Left ventricle myocardium inferior (tissue), 1 donor: ENCODE results near the gene COL15A1. TPM values are rescaled to one million over a fixed set of nuclear protein-coding genes. Genes with fewer than 3 reads are reported as not detected.

Source experiments
- DNase-seq: peaks from one replicate; pipeline ENCODE4 v3.0.0-alpha.2; 2020
- H3K27ac ChIP-seq: fragments of 200-600 bp; replicated peaks from 2 replicates; pipeline ENCODE4 v1.8.0; 2021
- H3K27me3 ChIP-seq: fragments of 200-600 bp; 2 replicates; pipeline ENCODE4 v1.8.0; 2021; ENCODE audit warnings: low read depth
- H3K36me3 ChIP-seq: fragments of 200-600 bp; 2 replicates; pipeline ENCODE4 v1.8.0; 2021
- H3K4me1 ChIP-seq: fragments of 200-600 bp; 2 replicates; pipeline ENCODE4 v1.8.0; 2021
- H3K4me3 ChIP-seq: fragments of 200-600 bp; 2 replicates; pipeline ENCODE4 v1.8.0; 2021; ENCODE audit warnings: mild to moderate bottlenecking, moderate library complexity
- H3K9me3 ChIP-seq: fragments of 200-600 bp; replicated peaks from 2 replicates; pipeline ENCODE4 v1.8.0; 2021
- intact Hi-C: fragments of 100-400 bp; cut with micrococcal nuclease; formaldehyde crosslinking; loops from one replicate; pipeline ENCODE4 v1.11.0; 2022
- total RNA-seq: library from RNA; stranded (reverse); fragmentation: NEBNext Ultra II Directional; extraction: Animal tissue kit (Norgen Biotek cat#: 25700); gene quantifications from one replicate; pipeline ENCODE4 v1.2.1, GENCODE V29; 2021
- TF ChIP-seq, protein P1 (sequence below): fragments of 200-600 bp; IDR thresholded peaks from 2 replicates; pipeline ENCODE4 v1.8.0; 2021; ENCODE audit warnings: antibody characterized with exemption, mild to moderate bottlenecking, borderline replicate concordance
- donor health status: DM: no; HTN: yes; CAD: no; lungs with severe emphysema.

The COL15A1 gene
- total RNA-seq, 1 donor from 2014 or later, result 45.4 TPM

DNA sequence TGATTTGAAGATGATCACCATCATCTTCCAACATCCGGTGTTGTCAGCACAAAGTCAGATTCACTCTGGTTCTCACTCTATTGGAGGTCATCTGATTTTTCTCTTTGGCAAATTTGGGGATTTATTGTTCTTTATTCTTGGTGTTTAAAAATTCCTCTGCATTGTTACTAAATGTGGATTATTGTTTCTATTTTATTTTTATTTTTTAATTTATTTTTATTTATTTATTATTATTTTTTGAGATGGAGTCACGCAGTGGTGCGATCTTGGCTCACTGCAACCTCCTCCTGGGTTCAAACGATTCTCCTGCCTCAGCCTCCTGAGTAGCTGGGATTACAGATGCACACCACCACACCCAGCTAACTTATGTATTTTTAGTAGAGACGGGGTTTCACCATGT is 88.3 kb downstream of the COL15A1 start:
- peaks cover 19% of the 10 kb centered on the region for H3K36me3 ChIP-seq
- H3K27me3 ChIP-seq, result no peaks in the 10 kb centered on the region
- intact Hi-C loops, result no loop called here
- no peaks in the 10 kb centered on the region for H3K9me3 ChIP-seq
- H3K4me1 ChIP-seq, result no peaks in the 10 kb centered on the region
- H3K27ac ChIP-seq, result no peak overlapping the region
- no peak for DNase-seq
- no peak overlapping the region for H3K4me3 ChIP-seq
- TF ChIP-seq, protein P1, sequence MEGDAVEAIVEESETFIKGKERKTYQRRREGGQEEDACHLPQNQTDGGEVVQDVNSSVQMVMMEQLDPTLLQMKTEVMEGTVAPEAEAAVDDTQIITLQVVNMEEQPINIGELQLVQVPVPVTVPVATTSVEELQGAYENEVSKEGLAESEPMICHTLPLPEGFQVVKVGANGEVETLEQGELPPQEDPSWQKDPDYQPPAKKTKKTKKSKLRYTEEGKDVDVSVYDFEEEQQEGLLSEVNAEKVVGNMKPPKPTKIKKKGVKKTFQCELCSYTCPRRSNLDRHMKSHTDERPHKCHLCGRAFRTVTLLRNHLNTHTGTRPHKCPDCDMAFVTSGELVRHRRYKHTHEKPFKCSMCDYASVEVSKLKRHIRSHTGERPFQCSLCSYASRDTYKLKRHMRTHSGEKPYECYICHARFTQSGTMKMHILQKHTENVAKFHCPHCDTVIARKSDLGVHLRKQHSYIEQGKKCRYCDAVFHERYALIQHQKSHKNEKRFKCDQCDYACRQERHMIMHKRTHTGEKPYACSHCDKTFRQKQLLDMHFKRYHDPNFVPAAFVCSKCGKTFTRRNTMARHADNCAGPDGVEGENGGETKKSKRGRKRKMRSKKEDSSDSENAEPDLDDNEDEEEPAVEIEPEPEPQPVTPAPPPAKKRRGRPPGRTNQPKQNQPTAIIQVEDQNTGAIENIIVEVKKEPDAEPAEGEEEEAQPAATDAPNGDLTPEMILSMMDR, result no peak

DNA sequence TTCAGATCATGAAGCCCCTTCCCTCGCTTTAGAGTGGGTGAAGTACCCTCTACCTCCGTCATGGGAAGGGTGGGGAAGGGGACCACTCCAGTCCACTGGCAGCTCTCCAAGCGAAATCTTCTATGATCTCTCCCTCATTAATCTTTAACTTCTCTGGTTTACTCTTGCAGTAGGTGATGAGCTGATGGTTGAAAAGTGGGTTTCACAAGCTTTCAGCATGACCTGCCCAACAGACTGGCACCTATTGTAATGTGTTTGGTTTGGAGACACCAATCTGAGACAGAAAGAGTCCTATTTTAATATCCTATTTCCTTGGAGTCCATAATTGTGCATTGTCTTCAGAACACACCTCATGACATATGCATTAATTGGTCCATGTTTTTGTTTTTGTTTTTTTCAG is 90.4 kb downstream of the COL15A1 start:
- Histone ChIP-seq H3K9me3 (no peaks in the 10 kb centered on the region), H3K4me1 (no peaks in the 10 kb centered on the region), H3K4me3 (no peak overlapping the region), H3K27ac (peak overlapping the region; percentile 5), H3K36me3 (peaks cover 25% of the 10 kb centered on the region), H3K27me3 (no peaks in the 10 kb centered on the region)
- no peak for DNase-seq
- intact Hi-C loops, result no loop called here
- TF ChIP-seq, protein P1, result no peak

DNA sequence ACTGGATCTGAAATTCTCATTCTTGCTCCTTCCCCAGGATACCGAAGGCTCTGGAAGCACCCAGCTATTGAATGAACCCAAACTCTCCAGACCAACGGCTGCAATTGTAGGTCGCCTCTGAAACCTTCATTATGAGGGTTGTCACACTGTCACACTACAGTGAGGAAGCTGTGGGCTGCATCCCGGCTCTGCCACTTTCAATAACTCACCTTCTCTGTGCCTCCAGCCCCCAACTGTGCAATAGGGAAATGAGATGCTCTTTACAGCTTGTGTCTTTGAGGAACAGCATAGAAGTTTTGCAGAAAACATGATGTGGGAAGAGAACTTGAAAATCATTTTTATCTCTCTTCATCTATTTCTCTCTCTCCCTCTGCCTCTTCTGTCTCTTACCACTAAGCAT is 91.6 kb downstream of the COL15A1 start:
- Histone ChIP-seq H3K4me1 (no peaks in the 10 kb centered on the region), H3K36me3 (peaks cover 36% of the 10 kb centered on the region), H3K27ac (peak overlapping the region; percentile 3), H3K4me3 (no peak overlapping the region), H3K9me3 (no peaks in the 10 kb centered on the region), H3K27me3 (no peaks in the 10 kb centered on the region)
- intact Hi-C loops, result no loop called here
- TF ChIP-seq, protein P1, result no peak
- no peak for DNase-seq

DNA sequence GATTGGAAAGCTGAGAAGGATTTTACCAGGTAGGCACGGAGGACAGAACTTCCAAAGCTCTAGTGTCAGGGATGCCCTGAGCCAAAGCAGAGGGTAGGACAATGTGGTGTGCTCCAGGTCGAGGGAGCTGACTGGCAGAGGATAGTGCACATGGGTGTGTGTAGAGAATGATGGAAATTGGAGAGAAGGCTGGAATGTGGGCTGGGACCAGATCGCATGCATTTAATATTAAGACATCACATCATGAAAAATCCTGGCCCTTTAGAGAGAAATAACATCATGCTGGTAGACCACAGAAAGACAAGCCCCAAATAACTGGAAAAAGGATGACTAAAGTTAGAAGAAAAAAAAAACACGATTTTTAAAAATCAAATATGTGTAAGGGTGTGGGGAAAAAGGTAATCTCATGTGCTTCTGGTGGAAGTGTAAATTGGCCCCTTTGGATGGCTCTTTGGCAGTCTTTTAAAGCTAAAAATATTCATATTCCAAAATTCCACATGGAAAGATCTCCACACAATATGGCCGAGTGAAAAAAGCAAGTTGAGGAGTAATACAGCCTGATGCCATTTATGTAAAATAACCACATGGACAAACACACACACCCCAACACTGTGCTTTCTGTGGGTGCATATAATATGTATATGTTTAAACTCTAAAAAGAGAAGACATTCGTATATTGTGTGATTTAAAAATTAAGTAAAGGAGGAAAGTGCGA is 94.2 kb downstream of the COL15A1 start:
- peaks cover 51% of the 10 kb centered on the region for H3K36me3 ChIP-seq
- no peak overlapping the region for H3K4me3 ChIP-seq
- H3K9me3 ChIP-seq, result no peaks in the 10 kb centered on the region
- peaks cover 16% of the 10 kb centered on the region for H3K4me1 ChIP-seq
- no peak for DNase-seq
- TF ChIP-seq, protein P1, result no peak
- no peaks in the 10 kb centered on the region for H3K27me3 ChIP-seq
- H3K27ac ChIP-seq, result no peak overlapping the region
- intact Hi-C loops, result no loop called here

DNA sequence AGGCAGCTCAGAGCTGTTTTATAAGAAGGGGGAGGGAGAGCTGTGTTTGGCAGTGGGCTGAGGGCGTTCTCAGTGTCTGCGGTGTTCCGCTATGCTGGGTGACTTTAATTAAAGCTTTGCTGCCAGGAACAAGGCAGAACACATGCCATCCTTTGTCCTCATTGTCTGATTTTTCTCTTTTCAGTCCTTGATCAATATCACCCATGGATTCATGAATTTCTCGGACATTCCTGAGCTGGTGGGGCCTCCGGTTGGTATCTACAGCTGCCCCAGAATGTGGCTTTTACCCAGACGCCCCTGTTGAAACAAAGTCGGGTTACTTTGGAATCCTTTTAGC is 94.7 kb downstream of the COL15A1 start:
- no peak for DNase-seq
- Histone ChIP-seq H3K27me3 (no peaks in the 10 kb centered on the region), H3K36me3 (peaks cover 54% of the 10 kb centered on the region), H3K4me3 (no peak overlapping the region), H3K4me1 (peaks cover 21% of the 10 kb centered on the region), H3K9me3 (no peaks in the 10 kb centered on the region), H3K27ac (no peak overlapping the region)
- intact Hi-C loops, result no loop called here
- TF ChIP-seq, protein P1, result no peak
